Endodermal cell (in vitro differentiated cells): ENCODE measurements around the gene PRM3. TPM values are rescaled to one million over a fixed set of nuclear protein-coding genes. Genes with fewer than 3 reads are reported as not detected.

ENCODE experiments used
- DNase-seq: peaks from one replicate; pipeline ENCODE4 v3.0.0-alpha.2; 2017
- H3K27ac ChIP-seq: 2 replicates; pipeline ENCODE4 v1.5.1; 2013; ENCODE audit warnings: mild to moderate bottlenecking, low read depth, low read length, moderate library complexity
- H3K27me3 ChIP-seq: 2 replicates; pipeline ENCODE4 v1.6.1; 2013; ENCODE audit warnings: mild to moderate bottlenecking, low read length, moderate library complexity; ENCODE audit not compliant: insufficient read depth, control insufficient read depth, poor library complexity, severe bottlenecking
- H3K36me3 ChIP-seq: 2 replicates; pipeline ENCODE4 v1.7.0; 2013; ENCODE audit warnings: mild to moderate bottlenecking, low read length, moderate library complexity; ENCODE audit not compliant: control insufficient read depth, insufficient read depth
- H3K4me1 ChIP-seq: one replicate; pipeline ENCODE4 v1.7.0; 2013; ENCODE audit warnings: low read length; ENCODE audit not compliant: control insufficient read depth, insufficient read depth
- H3K4me3 ChIP-seq: 2 replicates; pipeline ENCODE4 v1.5.1; 2013; ENCODE audit warnings: mild to moderate bottlenecking, low read length, moderate library complexity
- H3K9ac ChIP-seq: 2 replicates; pipeline ENCODE4 v1.6.1; 2013; ENCODE audit warnings: mild to moderate bottlenecking, low read length, moderate library complexity; ENCODE audit not compliant: poor library complexity, severe bottlenecking; ENCODE audit errors: extremely low read depth
- H3K9me3 ChIP-seq: 2 replicates; pipeline ENCODE4 v1.6.1; 2013; ENCODE audit warnings: mild to moderate bottlenecking, low read length, moderate library complexity; ENCODE audit not compliant: control insufficient read depth
- H3K27ac Mint-ChIP-seq: 2 replicates; pipeline ENCODE4 v1.8.0; 2020; ENCODE audit warnings: mixed read lengths
- H3K27me3 Mint-ChIP-seq: 2 replicates; pipeline ENCODE4 v1.8.0; 2021; ENCODE audit warnings: mild to moderate bottlenecking, mixed read lengths; ENCODE audit not compliant: insufficient read depth
- H3K36me3 Mint-ChIP-seq: 2 replicates; pipeline ENCODE4 v1.8.0; 2020; ENCODE audit warnings: low read depth, mixed read lengths
- H3K4me1 Mint-ChIP-seq: 2 replicates; pipeline ENCODE4 v1.8.0; 2020; ENCODE audit warnings: mixed read lengths
- H3K4me3 Mint-ChIP-seq: 2 replicates; pipeline ENCODE4 v1.8.0; 2020; ENCODE audit warnings: mild to moderate bottlenecking, moderate library complexity, mixed read lengths
- H3K9me3 Mint-ChIP-seq: 2 replicates; pipeline ENCODE4 v1.8.0; 2020; ENCODE audit warnings: mild to moderate bottlenecking, mixed read lengths
- CTCF ChIP-seq: fragments of 200-600 bp; sonication (generic); conservative IDR thresholded peaks from 2 replicates; pipeline ENCODE4 v1.5.0; 2021; ENCODE audit warnings: antibody characterized with exemption, mild to moderate bottlenecking
- WGBS, 2 experiments: methylation state at CpG; one replicate each; pipeline versions ENCODE4 v1.1.5 to v1.1.7; 2013; ENCODE audit warnings: missing lambda C conversion rate in 2 of 2, mixed read lengths in 1 of 2; ENCODE audit not compliant: insufficient coverage in 1 of 2, insufficient read length in 1 of 2; 5-methylcytosine and 5-hydroxymethylcytosine counted together
- total RNA-seq, 2 donors: library from RNA; stranded (reverse); fragmentation: NEBNext Ultra II Directional in 1 of 2; extraction: Animal tissue kit (Norgen Biotek cat#: 25700) in 1 of 2; gene quantifications; 2 replicates in 1 of 2; 3 replicates in 1 of 2; pipeline ENCODE4 v1.2.1, GENCODE V29; 2021

The PRM3 gene
- total RNA-seq, 2 donors from 2014 or later: not detected

- Mint-ChIP-seq H3K4me1 (no peaks in the 10 kb centered on the region), H3K27me3 (peaks cover 2% of the 10 kb centered on the region), H3K4me3 (no peak overlapping the region), H3K36me3 (no peaks in the 10 kb centered on the region), H3K9me3 (no peaks in the 10 kb centered on the region), H3K27ac (no peak overlapping the region)
- no peak for DNase-seq
- Histone ChIP-seq H3K9me3 (no peaks in the 10 kb centered on the region), H3K9ac (no peak overlapping the region), H3K36me3 (no peaks in the 10 kb centered on the region), H3K4me3 (no peak overlapping the region), H3K27ac (no peak overlapping the region), H3K4me1 (no peaks in the 10 kb centered on the region), H3K27me3 (no peaks in the 10 kb centered on the region)
- 90 to 91% methylated on average over 2 to 5 of the region's 5 CpGs for WGBS, 2 experiments
- no peak for TF ChIP-seq CTCF
These were observed 44.0 kb downstream of the PRM3 start for GRCh38 chr16:11229432-11229831.

DNA sequence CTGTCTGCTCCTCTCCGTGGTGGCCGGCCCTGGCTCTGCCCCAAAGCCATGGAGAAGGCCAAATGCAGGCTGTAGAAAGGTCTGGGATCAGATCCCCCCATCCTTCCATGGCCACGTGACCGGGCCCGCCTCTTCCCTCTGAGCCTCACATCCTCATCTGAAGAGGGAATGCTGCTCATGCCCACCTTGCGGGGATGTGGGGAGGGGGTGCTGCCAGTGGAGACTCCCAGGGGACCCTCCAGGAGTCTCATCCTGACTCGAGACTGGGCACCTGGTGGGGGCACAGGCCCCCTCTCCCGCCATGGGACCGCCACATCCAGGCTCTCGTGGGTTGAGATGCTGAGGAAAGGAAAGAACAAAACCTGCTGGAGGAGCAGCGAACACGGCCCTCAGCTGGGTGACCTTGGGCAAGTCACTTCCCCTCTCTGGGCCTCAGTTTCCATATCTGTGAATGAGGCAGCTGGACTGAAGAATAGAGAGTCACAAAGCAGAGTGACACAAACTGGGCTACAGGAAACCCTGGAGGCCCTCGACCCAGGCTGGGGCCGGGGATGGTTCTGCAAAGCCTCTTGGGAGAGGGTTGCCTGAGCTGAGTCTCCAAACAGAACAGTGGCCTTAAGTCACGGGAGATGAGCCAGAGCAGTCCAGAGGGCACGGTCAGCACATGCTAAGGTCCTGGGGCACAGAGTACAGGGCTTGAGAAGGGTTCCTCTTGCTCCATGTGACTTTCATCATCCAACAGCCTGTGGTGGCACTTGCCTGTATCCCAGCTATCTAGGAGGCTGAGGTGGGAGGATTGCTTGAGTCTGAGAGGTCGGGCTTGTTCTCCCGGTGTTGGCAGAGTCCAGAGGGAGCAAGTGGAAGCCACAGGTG, 47.5 kb downstream of the PRM3 start:
- DNase-seq: no peak
- H3K36me3 Mint-ChIP-seq: no peaks in the 10 kb centered on the region
- Histone ChIP-seq H3K4me1 (no peaks in the 10 kb centered on the region), H3K9me3 (no peaks in the 10 kb centered on the region), H3K36me3 (no peaks in the 10 kb centered on the region), H3K27ac (no peak overlapping the region), H3K27me3 (no peaks in the 10 kb centered on the region), H3K4me3 (no peak overlapping the region), H3K9ac (no peak overlapping the region)
- no peak overlapping the region for H3K4me3 Mint-ChIP-seq
- TF ChIP-seq CTCF: no peak
- no peaks in the 10 kb centered on the region for H3K9me3 Mint-ChIP-seq
- peaks cover 2% of the 10 kb centered on the region for H3K4me1 Mint-ChIP-seq
- no peak overlapping the region for H3K27ac Mint-ChIP-seq
- peaks cover 2% of the 10 kb centered on the region for H3K27me3 Mint-ChIP-seq
- 82 to 89% methylated on average over 15 to 18 of the region's 18 CpGs for WGBS, 2 experiments

DNA sequence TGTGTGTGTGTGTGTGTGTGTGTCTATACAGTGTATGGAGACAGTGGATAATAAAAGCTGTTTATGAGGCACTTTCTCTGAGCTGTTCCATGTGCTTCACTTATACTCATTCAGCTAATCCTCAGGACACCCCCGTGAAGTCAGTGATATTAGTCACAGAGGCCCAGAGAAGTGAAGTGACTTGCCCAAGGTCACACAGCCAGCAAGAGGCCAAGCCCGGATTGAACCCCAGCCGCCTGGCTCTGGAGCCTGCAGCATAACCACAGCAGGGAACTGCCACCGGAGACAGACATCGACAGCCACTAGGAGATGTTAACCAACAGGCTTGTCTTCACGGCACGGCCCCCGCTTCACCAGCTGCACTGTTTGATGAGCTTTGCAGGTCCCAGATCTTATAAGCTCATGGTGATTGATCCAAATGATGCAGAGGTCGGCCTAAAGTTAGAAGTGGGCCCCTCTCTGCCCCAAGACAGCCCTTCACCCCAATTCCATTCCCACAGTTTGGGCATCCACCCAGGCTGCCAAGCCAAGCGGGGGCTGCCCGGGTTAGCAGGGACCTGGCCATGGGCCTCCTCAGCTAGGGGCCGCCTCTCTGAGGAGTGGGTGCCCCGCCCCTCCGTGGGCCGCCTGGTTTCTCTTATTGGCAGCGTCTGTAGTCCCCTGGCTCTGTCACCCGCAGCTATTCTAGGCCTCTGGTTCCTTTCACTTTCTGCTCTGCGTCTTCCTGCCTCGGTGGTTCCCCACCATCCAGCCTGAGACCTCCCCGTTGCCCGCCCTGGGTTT, 48.3 kb downstream of the PRM3 start:
- Histone ChIP-seq H3K4me3 (no peak overlapping the region), H3K36me3 (no peaks in the 10 kb centered on the region), H3K4me1 (no peaks in the 10 kb centered on the region), H3K9ac (no peak overlapping the region), H3K27me3 (no peaks in the 10 kb centered on the region), H3K27ac (no peak overlapping the region), H3K9me3 (no peaks in the 10 kb centered on the region)
- no peaks in the 10 kb centered on the region for H3K36me3 Mint-ChIP-seq
- DNase-seq: no peak
- peaks cover 2% of the 10 kb centered on the region for H3K4me1 Mint-ChIP-seq
- TF ChIP-seq CTCF: no peak
- H3K27me3 Mint-ChIP-seq: peaks cover 2% of the 10 kb centered on the region
- H3K4me3 Mint-ChIP-seq: no peak overlapping the region
- no peak overlapping the region for H3K27ac Mint-ChIP-seq
- 86 to 93% methylated on average over 18 to 21 of the region's 21 CpGs for WGBS, 2 experiments
- H3K9me3 Mint-ChIP-seq: no peaks in the 10 kb centered on the region
